Retinal pigment epithelial cell (primary cell): Measurements from ENCODE around the gene MS4A1.
"Not testable (repeated sequence)": the region's sequence is repeated elsewhere in the genome, so short reads cannot be mapped to it uniquely, and the experiment has no call there.

Source experiments
- DNase-seq: peaks from one replicate; pipeline ENCODE4 v3.0.0-alpha.2; 2010; ENCODE audit warnings: low read depth
- H3K4me3 ChIP-seq: 2 replicates; pipeline ENCODE4 v1.5.1; 2011; ENCODE audit warnings: mild to moderate bottlenecking, low read length, control low read depth, moderate library complexity
- TF ChIP-seq, protein P1 (sequence below): conservative IDR thresholded peaks from 2 replicates; pipeline ENCODE4 v1.5.1; 2011; ENCODE audit warnings: low read depth, low read length, control low read depth, inconsistent platforms

The MS4A1 gene

GRCh38 chr11:60500276-60500910 is 44.7 kb downstream of the MS4A1 start:
- DNase-seq: no peak
- TF ChIP-seq, protein P1, sequence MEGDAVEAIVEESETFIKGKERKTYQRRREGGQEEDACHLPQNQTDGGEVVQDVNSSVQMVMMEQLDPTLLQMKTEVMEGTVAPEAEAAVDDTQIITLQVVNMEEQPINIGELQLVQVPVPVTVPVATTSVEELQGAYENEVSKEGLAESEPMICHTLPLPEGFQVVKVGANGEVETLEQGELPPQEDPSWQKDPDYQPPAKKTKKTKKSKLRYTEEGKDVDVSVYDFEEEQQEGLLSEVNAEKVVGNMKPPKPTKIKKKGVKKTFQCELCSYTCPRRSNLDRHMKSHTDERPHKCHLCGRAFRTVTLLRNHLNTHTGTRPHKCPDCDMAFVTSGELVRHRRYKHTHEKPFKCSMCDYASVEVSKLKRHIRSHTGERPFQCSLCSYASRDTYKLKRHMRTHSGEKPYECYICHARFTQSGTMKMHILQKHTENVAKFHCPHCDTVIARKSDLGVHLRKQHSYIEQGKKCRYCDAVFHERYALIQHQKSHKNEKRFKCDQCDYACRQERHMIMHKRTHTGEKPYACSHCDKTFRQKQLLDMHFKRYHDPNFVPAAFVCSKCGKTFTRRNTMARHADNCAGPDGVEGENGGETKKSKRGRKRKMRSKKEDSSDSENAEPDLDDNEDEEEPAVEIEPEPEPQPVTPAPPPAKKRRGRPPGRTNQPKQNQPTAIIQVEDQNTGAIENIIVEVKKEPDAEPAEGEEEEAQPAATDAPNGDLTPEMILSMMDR: no peak
- H3K4me3 ChIP-seq: no peak overlapping the region

GRCh38 chr11:60502221-60502775 is 46.7 kb downstream of the MS4A1 start:
- TF ChIP-seq, protein P1: no peak
- H3K4me3 ChIP-seq: no peak overlapping the region
- no peak for DNase-seq

DNA sequence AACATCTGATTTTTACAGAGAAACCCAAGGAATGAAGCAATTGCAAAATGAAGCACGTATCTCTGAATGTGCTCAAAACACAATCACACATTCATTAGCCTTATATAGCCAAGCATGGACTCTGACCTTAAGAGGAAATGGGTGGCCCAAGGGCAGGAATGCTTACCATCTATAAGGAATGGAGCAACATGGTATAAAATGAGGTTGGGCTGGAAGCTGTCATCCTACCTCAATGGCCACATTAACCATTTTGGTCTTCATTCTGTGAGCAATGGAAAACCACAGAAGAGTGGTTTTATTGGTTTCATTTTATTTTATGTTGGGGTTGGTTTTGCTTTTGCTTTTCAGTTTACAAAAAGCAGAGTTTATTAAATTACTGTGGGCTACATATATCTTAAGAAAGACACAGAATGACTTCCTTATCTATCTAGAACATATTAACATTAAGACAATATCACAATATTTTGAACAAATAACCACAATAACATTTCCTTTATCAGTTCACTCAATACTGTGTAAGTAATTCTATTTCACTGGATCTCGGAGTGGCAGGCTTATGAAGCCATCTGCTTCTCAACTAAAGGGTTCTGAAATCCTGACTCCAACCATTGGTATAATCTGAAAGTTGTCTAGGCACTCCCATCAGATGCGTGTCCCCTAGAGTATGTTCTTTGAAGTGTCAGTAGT is 48.7 kb downstream of the MS4A1 start:
- TF ChIP-seq, protein P1: no peak
- no peak for DNase-seq
- no peak overlapping the region for H3K4me3 ChIP-seq

DNA sequence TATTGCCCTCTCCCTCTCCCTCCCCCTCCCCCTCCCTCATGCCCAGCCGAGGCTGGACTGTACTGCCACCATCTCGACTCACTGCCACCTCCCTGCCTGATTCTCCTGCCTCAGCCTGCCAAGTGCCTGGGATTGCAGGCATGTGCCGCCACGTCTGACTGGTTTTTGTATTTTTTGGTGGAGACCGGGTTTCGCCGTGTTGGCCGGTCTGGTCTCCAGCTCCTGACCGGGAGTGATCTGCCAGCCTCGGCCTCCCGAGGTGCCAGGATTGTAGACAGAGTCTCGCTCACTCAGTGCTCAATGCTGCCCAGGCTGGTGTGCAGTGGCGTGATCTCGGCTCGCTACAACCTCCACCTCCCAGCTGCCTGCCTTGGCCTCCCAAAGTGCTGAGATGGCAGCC is 54.0 kb downstream of the MS4A1 start:
- not testable (repeated sequence) for H3K4me3 ChIP-seq, DNase-seq

DNA sequence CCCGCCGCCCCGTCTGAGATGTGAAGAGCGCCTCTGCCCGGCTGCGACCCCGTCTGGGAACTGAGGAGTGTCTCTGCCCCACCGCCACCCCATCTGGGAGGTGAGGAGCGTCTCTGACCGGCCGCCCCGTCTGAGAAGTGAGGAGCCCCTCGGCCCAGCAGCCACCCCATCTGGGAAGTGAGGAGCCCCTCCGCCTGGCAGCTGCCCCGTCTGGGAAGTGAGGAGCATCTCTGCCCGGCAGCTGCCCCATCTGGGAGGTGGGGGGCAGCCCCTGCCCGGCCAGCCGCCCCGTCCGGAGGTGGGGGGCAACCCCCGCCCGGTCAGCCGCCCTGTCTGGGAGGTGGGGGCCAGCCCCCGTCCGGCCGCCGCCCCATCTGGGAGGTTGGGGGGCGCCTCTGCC is 54.6 kb downstream of the MS4A1 start:
- not testable (repeated sequence) for H3K4me3 ChIP-seq, DNase-seq

- no peak for DNase-seq
- TF ChIP-seq, protein P1: no peak
- no peak overlapping the region for H3K4me3 ChIP-seq
These were observed 55.7 kb downstream of the MS4A1 start for GRCh38 chr11:60511393-60511792.

GRCh38 chr11:60512651-60513225 is 57.1 kb downstream of the MS4A1 start:
- TF ChIP-seq, protein P1: no peak

More at GRCh38 chr11:60512651-60513225, 57.1 kb downstream of the MS4A1 start:
- no peak overlapping the region for H3K4me3 ChIP-seq
- no peak for DNase-seq
